SKM-1 treated with dmso at 0.1 percent for 144 hours (cell line): ENCODE results near the gene TSTD1.
A peak's percentile ranks its signal among the peaks of the same experiment; 100 is the strongest.
"Not testable (repeated sequence)": the region's sequence is repeated elsewhere in the genome, so short reads cannot be mapped to it uniquely, and the experiment has no call there.

Source experiments
- DNase-seq: peaks from one replicate; lab custom pipeline; 2025; ENCODE audit not compliant: unreplicated experiment; lab: John Stamatoyannopoulos, UW

TSTD1 gene

GRCh38 chr1:161039154-161039545 is 386 bp upstream of the TSTD1 start:
- no peak for DNase-seq

DNA sequence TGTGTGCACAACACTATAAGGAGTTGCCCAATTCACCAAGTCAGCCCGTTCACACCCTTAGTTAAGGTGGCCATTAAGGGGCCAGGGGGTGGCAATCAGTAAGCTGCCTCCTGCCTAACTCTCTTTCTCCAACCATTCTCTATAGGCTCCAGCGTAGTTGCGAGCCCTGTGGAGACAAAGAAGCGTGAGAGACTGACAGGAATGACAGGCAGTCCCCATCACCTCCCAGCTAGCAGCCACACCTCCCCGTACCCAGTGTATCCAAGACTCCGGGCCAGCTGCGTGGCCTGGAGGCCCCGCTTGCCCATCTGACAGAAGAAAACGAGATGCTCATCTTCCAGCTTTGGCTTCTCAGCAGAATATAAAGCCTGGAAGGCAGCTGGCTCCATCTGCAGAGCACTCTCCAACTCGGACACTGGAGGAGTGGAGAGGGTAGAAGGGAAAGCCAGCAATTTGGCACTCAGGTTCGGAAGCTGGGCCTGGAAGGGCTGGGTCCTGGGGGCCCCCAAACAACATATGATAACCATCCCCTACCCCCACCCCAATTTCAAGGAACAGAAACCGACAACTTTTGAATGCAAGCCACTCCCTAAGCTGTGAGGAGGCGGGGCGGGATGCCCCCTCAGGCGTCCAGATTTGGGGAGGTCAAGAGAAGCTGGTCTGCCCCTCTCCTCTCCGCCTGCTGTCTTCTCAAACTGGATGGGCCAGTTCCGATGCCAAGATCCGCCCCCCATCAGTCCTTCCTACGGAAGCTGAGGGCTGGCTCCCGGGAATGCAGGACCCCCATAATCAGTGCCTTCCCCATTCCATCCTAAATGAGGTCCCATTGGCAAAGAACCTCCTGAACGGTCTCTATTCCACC is 872 bp downstream of the TSTD1 start:
- no peak for DNase-seq

DNA sequence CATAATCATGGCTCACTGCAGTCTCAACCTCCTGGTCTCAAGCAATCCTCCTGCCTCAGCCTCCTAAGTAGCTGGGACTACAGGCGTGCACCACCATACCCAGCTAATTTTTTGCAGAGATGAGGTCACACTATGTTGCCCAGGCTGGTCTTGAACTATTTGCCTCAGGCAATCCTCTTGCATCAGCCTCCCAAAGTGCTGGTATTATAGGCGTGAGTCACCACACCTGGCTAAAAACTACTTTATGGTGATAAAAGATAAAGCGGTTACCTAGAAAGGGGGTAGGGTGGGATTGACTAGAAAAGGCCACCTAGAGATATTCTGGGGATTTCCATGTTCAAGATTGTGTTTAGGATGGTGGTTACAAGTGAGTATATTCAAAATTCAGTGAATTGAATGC is 5.0 kb downstream of the TSTD1 start:
- DNase-seq: no peak

DNA sequence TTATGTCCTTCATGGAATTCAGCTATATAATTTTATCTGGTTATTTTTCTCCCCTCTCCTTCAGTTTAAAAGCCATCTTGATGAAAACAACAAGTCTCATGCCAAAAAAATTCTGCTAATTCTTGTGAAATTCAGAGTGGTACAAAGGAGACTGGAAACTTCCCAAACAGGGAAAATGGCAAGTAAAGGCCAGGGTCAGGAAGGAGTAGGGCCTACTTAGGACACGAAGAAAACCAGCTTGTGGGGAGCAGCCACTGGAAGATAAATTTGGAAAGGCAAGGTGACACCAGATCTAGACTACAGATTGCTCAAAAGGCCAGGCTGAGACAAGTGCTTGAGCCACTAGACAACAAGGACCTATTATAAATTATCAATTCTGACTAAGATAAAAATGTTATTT is 6.4 kb downstream of the TSTD1 start:
- DNase-seq: no peak

GRCh38 chr1:161031874-161032273 is 6.9 kb downstream of the TSTD1 start:
- no peak for DNase-seq

DNA sequence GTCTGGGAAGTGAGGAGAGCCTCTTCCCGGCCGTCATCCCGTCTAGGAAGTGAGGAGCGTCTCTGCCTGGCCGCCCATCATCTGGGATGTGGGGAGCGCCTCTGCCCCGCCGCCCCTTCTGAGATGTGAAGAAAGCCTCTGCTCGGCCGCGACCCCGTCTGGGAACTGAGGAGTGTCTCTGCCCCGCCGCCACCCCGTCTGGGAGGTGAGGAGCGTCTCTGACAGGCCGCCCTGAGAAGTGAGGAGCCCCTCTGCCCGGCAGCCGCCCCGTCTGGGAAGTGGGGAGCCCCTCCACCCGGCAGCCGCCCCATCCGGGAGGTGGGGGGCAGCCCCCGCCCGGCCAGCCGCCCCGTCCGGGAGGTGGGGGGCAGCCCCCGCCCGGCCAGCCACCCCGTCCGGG is 9.3 kb downstream of the TSTD1 start:
- DNase-seq: not testable (repeated sequence)

DNA sequence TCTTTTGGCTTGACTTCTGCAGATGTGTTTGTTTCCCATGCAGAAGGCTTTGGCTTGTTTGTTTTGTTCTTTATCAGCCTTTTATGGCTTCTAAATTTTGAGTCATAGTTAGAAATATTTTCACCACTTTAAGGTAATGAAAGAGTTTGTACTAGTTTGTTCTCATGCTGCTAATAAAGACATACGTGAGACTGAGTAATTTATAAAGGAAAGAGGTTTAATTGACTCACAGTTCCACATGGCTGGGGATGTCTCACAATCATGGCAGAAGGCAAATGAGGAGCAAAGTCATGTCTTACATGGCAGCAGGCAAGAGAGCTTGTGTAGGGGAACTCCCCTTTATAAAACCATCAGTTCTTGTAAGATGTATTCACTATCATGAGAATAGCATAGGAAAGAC is 11.8 kb downstream of the TSTD1 start:
- not testable (repeated sequence) for DNase-seq

- DNase-seq: not testable (repeated sequence)
These were observed 16.3 kb downstream of the TSTD1 start for GRCh38 chr1:161022432-161022831.

GRCh38 chr1:161021970-161022353 is 16.8 kb downstream of the TSTD1 start:
- DNase-seq: no peak

GRCh38 chr1:161021165-161021969 is 17.4 kb downstream of the TSTD1 start:
- DNase-seq: peak; percentile 95

- DNase-seq: peak; percentile 50
These were observed 18.1 kb downstream of the TSTD1 start, which contains the start of gene F11R for GRCh38 chr1:161020509-161021164. TSS of gene F11R (minus strand) at chr1:161021152. CDS start at chr1:161021073, 79 bp downstream.

GRCh38 chr1:161019751-161020495 is 18.8 kb downstream of the TSTD1 start:
- DNase-seq: peak; percentile 28

- peak; percentile 41 for DNase-seq
These were observed 19.6 kb downstream of the TSTD1 start for GRCh38 chr1:161019111-161019660.

- no peak for DNase-seq
These were observed 20.2 kb downstream of the TSTD1 start for GRCh38 chr1:161018631-161018930.

DNA sequence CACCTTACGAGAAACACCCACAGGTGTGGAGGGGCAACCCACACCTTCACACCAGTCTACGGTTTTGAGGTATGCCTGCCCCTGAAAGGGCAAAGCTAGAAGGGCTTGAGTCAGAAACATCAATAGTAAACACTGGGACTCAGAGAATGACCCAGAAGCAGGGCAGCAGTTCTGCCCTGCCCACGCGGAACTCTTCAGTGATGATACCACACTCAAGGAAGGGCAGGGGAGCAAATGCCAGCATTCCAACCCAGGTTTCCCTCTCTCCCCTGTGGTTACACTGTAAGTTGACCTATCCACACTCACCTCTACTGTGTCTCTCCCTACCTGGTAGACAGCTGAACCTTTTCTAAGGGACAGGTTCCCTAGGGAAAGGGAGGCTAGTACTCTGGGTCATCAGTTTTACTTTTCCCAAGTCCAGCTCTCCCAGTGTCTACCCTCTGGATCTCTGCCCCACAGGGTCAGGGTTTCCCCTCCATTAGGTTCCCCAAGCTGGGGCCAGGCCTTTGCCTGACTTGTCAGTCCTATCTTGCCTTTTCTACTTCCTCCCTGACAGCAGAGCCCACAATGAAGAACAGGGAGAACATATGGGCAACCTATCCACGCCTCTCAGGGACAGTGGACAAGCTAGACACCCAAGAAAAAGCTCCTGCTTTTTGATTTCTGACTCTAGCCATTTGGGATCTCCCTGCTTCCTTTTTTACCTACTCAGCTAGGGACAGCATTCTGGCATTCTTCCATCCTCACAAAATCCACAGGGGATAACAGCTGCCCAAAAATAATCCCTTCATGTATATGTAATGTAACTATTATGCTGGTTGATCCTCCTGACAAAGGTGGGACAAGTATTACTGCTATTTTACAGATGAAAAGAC is 20.8 kb downstream of the TSTD1 start:
- no peak for DNase-seq

- DNase-seq: not testable (repeated sequence)
These were observed 21.6 kb downstream of the TSTD1 start for GRCh38 chr1:161017181-161017580.

- DNase-seq: not testable (repeated sequence)
These were observed 22.1 kb downstream of the TSTD1 start for GRCh38 chr1:161016683-161017082.

DNA sequence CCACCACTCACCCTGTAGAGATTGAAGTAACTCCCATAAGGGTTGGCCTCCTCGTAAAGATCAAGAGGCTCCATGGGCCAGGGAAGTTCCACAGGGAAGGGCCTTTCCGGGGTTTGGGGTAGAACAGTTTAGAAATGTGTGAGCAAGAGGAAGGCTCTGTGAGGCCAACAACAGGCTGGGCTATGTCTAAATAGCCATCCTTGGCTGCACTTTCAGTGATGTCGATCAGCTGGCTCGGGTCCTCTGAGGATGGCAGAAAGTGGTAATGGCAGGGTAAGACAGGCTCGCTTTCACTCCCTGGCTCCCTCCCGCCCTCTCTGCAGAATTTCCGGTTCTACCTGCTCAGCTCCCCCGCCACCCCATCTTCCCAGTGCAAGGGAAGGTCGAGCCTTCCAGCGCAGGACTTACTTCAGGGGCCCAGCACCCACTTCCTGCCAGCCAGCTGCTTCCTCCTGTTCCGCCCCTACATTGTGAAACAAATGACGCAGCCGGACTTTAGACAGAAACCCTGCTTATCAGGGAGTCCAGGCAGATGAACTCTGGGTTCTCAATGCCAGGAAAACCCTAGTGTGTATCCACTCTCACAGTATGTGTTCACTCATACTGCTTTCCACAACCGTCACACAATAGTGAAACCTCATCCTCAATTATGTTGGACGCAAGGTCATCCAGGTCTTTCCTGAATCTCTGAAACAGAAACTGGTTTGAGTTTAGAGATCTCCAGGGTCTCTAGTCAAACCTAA is 25.1 kb downstream of the TSTD1 start:
- peak; percentile 98 for DNase-seq

- no peak for DNase-seq
These were observed 25.7 kb downstream of the TSTD1 start for GRCh38 chr1:161013131-161013487.
